Activated CD8-positive, alpha-beta memory T cell treated with anti-CD3 and anti-CD28 coated beads for 48 hours (primary cell): ENCODE results near the gene IL2RA.
"Not testable (repeated sequence)": the region's sequence is repeated elsewhere in the genome, so short reads cannot be mapped to it uniquely, and the experiment has no call there.

Experiments used
- DNase-seq, 3 experiments: peaks; one replicate each; pipeline ENCODE4 v3.0.0-alpha.2; 2020; ENCODE audit warnings: low read depth in 2 of 3, low spot score in 2 of 3

IL2RA gene

DNA sequence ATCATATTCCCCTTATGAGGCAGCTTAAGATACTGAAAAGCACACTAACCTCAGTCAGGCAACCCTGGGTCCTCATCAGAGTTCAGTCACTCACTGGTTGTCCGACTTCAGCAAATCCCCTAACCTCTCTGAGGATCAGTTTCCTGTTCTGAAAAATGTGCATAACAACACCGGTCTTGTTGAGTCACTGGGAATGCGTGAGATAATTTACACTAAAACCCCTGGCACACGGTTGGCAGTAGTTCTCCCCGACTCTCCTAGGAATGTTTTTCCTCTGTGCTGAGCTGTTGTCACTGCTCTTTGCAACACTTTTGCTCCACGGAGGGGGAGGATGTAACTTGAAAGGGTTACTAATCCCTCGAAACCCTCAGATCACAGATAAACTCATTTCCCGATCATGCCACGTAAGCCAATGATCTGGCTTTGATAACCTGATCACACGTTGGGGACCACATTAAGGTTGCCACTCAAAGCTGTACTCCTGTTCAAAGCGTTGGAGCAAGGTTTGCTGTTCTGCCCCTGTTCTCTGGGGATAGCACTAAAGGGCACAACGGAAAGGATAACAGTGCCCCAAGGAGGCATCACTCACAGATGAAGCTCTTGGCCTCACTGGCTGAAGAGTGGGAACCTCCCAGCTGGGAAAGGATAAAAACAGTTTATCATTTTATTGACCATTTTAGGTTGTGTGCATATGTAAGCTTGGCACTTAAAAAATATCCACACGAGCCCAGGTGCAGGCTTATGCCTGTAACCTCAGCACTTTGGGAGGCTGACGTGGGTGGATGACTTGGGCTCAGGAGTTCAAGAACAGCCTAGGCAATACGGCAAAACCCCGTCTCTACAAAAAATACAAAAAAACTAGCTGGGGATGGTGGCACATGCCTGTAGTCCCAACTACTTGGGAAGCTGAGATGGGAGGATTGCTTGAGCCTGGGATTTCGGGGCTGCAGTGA, 21.6 kb upstream of the IL2RA start:
- no peak for DNase-seq

GRCh38 chr10:6082496-6083395, 20.6 kb upstream of the IL2RA start:
- DNase-seq, result no peak

GRCh38 chr10:6080417-6080973, 18.3 kb upstream of the IL2RA start:
- DNase-seq, result no peak

- DNase-seq, result no peak
Measured at GRCh38 chr10:6079044-6079443, 16.9 kb upstream of the IL2RA start.

DNA sequence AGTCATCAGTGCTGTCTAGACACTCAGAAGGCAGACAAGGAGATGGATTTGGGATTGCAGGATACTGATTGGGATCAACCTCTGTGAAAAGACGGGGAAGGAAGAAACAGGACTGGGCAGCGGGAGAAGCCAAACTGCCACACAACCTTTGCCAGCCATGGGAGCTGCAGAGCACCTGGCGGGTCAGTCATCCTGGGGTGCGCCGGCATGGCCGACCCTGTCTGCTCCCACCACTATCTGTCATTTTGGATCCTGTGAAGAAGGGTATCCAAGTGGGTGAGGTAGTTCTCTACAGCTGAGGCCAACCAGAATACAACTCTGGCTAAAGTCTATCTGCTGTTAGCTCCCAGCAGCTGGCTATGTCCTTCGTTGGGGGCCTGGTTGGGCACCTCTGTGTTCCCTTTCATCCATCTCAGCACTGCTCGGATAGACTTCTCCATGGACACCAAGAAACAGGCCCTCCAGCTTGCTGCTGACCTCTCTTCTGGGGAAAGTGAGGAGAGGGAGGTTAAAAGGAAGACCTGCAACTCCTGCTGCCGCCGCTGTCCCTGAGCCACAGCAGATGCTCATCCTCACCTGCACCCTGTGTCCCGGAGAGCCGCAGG, 15.0 kb upstream of the IL2RA start:
- DNase-seq, result no peak

- no peak for DNase-seq
Measured at GRCh38 chr10:6074489-6075301, 12.5 kb upstream of the IL2RA start.

DNA sequence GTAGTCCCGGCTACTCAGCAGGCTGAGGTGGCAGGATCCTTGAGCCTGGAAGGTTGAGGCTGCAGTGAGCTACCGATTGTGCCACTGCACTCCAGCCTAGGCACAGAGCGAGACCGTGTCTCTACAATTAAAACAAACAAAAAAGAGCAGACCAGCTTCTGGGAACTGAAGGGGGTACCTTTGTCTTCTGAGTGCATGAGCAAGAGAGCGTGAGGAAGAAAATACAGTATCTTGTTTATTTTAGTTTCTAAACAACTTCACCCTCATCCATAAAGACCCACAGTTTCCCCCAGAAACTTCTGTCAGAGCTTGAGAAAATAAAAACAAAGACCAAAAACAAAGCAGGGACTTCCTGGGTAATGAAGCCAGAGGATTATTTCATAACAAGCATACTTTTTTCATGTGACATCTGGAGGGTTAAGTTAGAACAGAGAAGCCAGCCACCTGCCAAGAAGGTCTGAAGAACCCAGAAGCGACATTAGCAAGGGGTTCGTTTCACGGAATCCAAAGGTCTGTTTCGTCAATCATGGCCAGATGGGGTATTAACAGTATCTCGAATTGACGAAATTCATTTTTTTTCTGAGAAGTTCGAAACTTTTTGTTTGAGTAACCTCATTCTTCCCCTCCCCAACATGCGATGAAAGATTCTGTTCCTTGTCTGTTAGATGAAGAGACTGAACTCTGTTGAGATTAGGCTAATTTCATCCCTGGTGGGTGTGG, 10.2 kb upstream of the IL2RA start:
- DNase-seq, result no peak

- no peak for DNase-seq
Measured at GRCh38 chr10:6071181-6072175, 9.3 kb upstream of the IL2RA start.

- DNase-seq, result no peak
Measured at GRCh38 chr10:6070660-6071059, 8.5 kb upstream of the IL2RA start.

- DNase-seq, result no peak
Measured at GRCh38 chr10:6069081-6069931, 7.1 kb upstream of the IL2RA start.

- DNase-seq, result no peak
Measured at GRCh38 chr10:6068422-6068821, 6.3 kb upstream of the IL2RA start.

GRCh38 chr10:6068006-6068405, 5.8 kb upstream of the IL2RA start:
- DNase-seq, result no peak

DNA sequence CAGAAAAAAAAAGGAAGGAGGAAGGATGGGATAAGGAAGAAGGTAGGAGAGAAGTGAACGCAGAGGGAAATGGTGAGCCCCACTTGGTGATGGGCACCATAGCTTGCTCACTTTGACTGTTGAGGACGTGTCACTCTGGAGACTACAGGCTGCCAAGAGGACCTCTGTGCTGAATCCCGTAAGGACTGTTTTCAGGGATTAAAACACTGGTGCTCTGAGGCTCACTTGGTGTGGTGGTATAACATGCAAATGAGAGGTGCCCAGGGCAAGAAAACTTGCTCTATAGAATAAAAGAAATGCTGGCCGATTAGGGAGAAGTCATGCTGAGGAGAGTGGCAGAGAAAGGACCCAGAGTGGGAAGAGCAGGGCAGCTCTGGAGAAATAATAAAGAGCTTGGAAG, 5.3 kb upstream of the IL2RA start:
- no peak for DNase-seq

- DNase-seq, result no peak
Measured at GRCh38 chr10:6065835-6066234, 3.7 kb upstream of the IL2RA start.

DNA sequence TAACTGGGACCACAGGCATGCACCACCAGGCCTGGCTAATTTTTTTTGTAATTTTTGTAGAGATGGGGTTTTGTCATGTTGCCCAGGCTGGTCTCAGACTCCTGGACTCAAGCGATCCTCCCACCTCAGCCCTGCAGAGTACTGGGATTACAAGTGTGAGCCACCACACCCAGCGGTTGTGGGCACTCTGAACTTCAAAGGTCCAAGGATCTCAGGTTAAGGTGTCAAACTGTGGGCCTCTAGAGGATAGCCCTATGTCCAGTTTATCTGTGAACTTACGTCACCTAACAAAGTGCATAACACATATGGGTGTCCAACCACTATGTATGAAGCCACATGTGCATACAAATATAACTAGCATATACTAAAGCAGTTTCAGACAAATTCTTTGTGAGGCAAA, 3.2 kb upstream of the IL2RA start:
- no peak for DNase-seq

GRCh38 chr10:6064726-6065125, 2.6 kb upstream of the IL2RA start:
- not testable (repeated sequence) for DNase-seq

DNA sequence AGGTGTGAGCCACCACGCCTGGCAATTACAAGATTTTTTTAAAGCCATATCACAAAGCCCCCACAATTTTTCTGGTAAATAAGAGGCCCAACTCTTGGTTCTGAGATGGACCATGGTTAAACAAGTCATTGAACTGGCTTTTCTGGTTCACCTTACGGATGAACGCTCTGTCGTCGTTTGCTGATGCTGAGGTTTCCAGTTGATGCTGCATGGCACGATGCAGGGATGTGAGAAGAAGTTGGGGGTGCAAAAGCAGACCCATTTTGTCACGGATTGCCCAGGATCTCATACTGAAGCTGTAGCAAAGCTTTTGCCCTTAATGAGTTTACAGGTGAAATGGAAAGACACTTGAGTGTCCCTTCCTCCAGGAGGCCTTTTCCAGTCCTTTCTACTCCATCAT, 2.0 kb upstream of the IL2RA start:
- DNase-seq, result no peak

- no peak for DNase-seq
Measured at GRCh38 chr10:6061056-6061455, 1.1 kb downstream of the IL2RA start.
